ENCODE data around the gene HOXD3. TPM values are rescaled to one million over a fixed set of nuclear protein-coding genes. Genes with fewer than 3 reads are reported as not detected.
A peak's percentile ranks its signal among the peaks of the same experiment; 100 is the strongest.

HOXD3 gene
- total and polyA plus RNA-seq, 4 donors = 7.3 to 23.0 (median 14.7) TPM

GRCh38 chr2:176148751-176149421 is 8.2 kb upstream of the HOXD3 start:
- H3K4me1 ChIP-seq (ENCODE audit: control insufficient read depth, insufficient read depth, low read length) = peaks cover 61% of the 10 kb centered on the region
- no peaks in the 10 kb centered on the region for H3K9me3 ChIP-seq (ENCODE audit: control insufficient read depth, insufficient read depth, low read length)
- H3K4me3 ChIP-seq (ENCODE audit: low read depth, low read length) = peak overlapping the region; percentile 22
- peaks cover 48% of the 10 kb centered on the region for H3K36me3 ChIP-seq (ENCODE audit: control insufficient read depth, insufficient read depth, low read length)
- H3K27ac ChIP-seq (ENCODE audit: low read depth, low read length) = peak overlapping the region; percentile 50
- 63% methylated on average over 10 of the region's 11 CpGs for WGBS (ENCODE audit: insufficient coverage)
- peaks cover 2% of the 10 kb centered on the region for H3K27me3 ChIP-seq (ENCODE audit: control insufficient read depth, insufficient read depth, low read length)
- DNase-seq (ENCODE audit: low read depth in 4 of 6, low spot score in 6 of 6) = peak in 1 of 6 donors; percentile 73

GRCh38 chr2:176149481-176149938 is 7.6 kb upstream of the HOXD3 start:
- H3K36me3 ChIP-seq (ENCODE audit: control insufficient read depth, insufficient read depth, low read length) = peaks cover 48% of the 10 kb centered on the region
- H3K9me3 ChIP-seq (ENCODE audit: control insufficient read depth, insufficient read depth, low read length) = no peaks in the 10 kb centered on the region
- H3K27me3 ChIP-seq (ENCODE audit: control insufficient read depth, insufficient read depth, low read length) = peaks cover 2% of the 10 kb centered on the region
- peak overlapping the region; percentile 4 for H3K4me3 ChIP-seq (ENCODE audit: low read depth, low read length)
- peaks cover 61% of the 10 kb centered on the region for H3K4me1 ChIP-seq (ENCODE audit: control insufficient read depth, insufficient read depth, low read length)
- H3K27ac ChIP-seq (ENCODE audit: low read depth, low read length) = peak overlapping the region; percentile 9
- DNase-seq (ENCODE audit: low read depth in 4 of 6, low spot score in 6 of 6) = no peak
- WGBS (ENCODE audit: insufficient coverage) = 40% methylated on average over 18 of the region's 22 CpGs

- H3K27ac ChIP-seq (ENCODE audit: low read depth, low read length) = peak overlapping the region; percentile 9
- peak in 1 of 6 donors; percentile 61 for DNase-seq (ENCODE audit: low read depth in 4 of 6, low spot score in 6 of 6)
- H3K36me3 ChIP-seq (ENCODE audit: control insufficient read depth, insufficient read depth, low read length) = peaks cover 48% of the 10 kb centered on the region
- 42% methylated on average over 18 of the region's 24 CpGs for WGBS (ENCODE audit: insufficient coverage)
- H3K4me1 ChIP-seq (ENCODE audit: control insufficient read depth, insufficient read depth, low read length) = peaks cover 59% of the 10 kb centered on the region
- no peak overlapping the region for H3K4me3 ChIP-seq (ENCODE audit: low read depth, low read length)
- H3K27me3 ChIP-seq (ENCODE audit: control insufficient read depth, insufficient read depth, low read length) = peaks cover 2% of the 10 kb centered on the region
- H3K9me3 ChIP-seq (ENCODE audit: control insufficient read depth, insufficient read depth, low read length) = no peaks in the 10 kb centered on the region
Observed at GRCh38 chr2:176149939-176150583, 7.0 kb upstream of the HOXD3 start.

- peak overlapping the region; percentile 9 for H3K27ac ChIP-seq (ENCODE audit: low read depth, low read length)
- DNase-seq (ENCODE audit: low read depth in 4 of 6, low spot score in 6 of 6) = peak in 1 of 6 donors; percentile 68
- WGBS (ENCODE audit: insufficient coverage) = 15% methylated on average over 11 of the region's 14 CpGs
- no peaks in the 10 kb centered on the region for H3K9me3 ChIP-seq (ENCODE audit: control insufficient read depth, insufficient read depth, low read length)
- peaks cover 2% of the 10 kb centered on the region for H3K27me3 ChIP-seq (ENCODE audit: control insufficient read depth, insufficient read depth, low read length)
- peaks cover 59% of the 10 kb centered on the region for H3K4me1 ChIP-seq (ENCODE audit: control insufficient read depth, insufficient read depth, low read length)
- no peak overlapping the region for H3K4me3 ChIP-seq (ENCODE audit: low read depth, low read length)
- H3K36me3 ChIP-seq (ENCODE audit: control insufficient read depth, insufficient read depth, low read length) = peaks cover 53% of the 10 kb centered on the region
Observed at GRCh38 chr2:176150584-176151441, 6.3 kb upstream of the HOXD3 start.

- peak within 1 kb of the TSS; percentile 17 for H3K4me3 ChIP-seq (ENCODE audit: low read depth, low read length)
- WGBS (ENCODE audit: insufficient coverage) = 25% methylated on average over 46 of the region's 55 CpGs
- H3K4me1 ChIP-seq (ENCODE audit: control insufficient read depth, insufficient read depth, low read length) = peaks cover 62% of the 10 kb centered on the region
- H3K27ac ChIP-seq (ENCODE audit: low read depth, low read length) = peak within 1 kb of the TSS; percentile 33
- DNase-seq (ENCODE audit: low read depth in 4 of 6, low spot score in 6 of 6) = peak in 2 of 6 donors; percentile 10 to 89
- no peaks in the 10 kb centered on the region for H3K9me3 ChIP-seq (ENCODE audit: control insufficient read depth, insufficient read depth, low read length)
- H3K36me3 ChIP-seq (ENCODE audit: control insufficient read depth, insufficient read depth, low read length) = peaks cover 57% of the 10 kb centered on the region
- H3K27me3 ChIP-seq (ENCODE audit: control insufficient read depth, insufficient read depth, low read length) = peaks cover 8% of the 10 kb centered on the region
Observed at GRCh38 chr2:176151442-176152287, 5.4 kb upstream of the HOXD3 start, which contains the start of gene HOXD4. Gene HOXD4 (plus strand): TSS chr2:176151550. CDS start chr2:176151634, 84 bp downstream.

GRCh38 chr2:176152350-176153181 is 4.5 kb upstream of the HOXD3 start:
- WGBS (ENCODE audit: insufficient coverage) = 34% methylated on average over 38 of the region's 48 CpGs
- Histone ChIP-seq H3K27ac (ENCODE audit: low read depth, low read length) (peak overlapping the region; percentile 22), H3K36me3 (ENCODE audit: control insufficient read depth, insufficient read depth, low read length) (peaks cover 56% of the 10 kb centered on the region), H3K4me3 (ENCODE audit: low read depth, low read length) (peak overlapping the region; percentile 16), H3K27me3 (ENCODE audit: control insufficient read depth, insufficient read depth, low read length) (peaks cover 9% of the 10 kb centered on the region), H3K9me3 (ENCODE audit: control insufficient read depth, insufficient read depth, low read length) (no peaks in the 10 kb centered on the region), H3K4me1 (ENCODE audit: control insufficient read depth, insufficient read depth, low read length) (peaks cover 62% of the 10 kb centered on the region)
- peak in 1 of 6 donors; percentile 53 for DNase-seq (ENCODE audit: low read depth in 4 of 6, low spot score in 6 of 6)

GRCh38 chr2:176154576-176155252 is 2.4 kb upstream of the HOXD3 start:
- Histone ChIP-seq H3K9me3 (ENCODE audit: control insufficient read depth, insufficient read depth, low read length) (no peaks in the 10 kb centered on the region), H3K4me3 (ENCODE audit: low read depth, low read length) (no peak overlapping the region), H3K27ac (ENCODE audit: low read depth, low read length) (peak overlapping the region; percentile 6), H3K27me3 (ENCODE audit: control insufficient read depth, insufficient read depth, low read length) (peaks cover 19% of the 10 kb centered on the region), H3K4me1 (ENCODE audit: control insufficient read depth, insufficient read depth, low read length) (peaks cover 61% of the 10 kb centered on the region), H3K36me3 (ENCODE audit: control insufficient read depth, insufficient read depth, low read length) (peaks cover 55% of the 10 kb centered on the region)
- DNase-seq (ENCODE audit: low read depth in 4 of 6, low spot score in 6 of 6) = peak in 1 of 6 donors; percentile 58
- 35% methylated on average over 4 of the region's 11 CpGs for WGBS (ENCODE audit: insufficient coverage)
